ENCODE data around the gene SPDYE4.

SPDYE4 gene

GRCh38 chr17:8736796-8737195 is 21.6 kb downstream of the SPDYE4 start:
- DNase-seq, result no peak

- DNase-seq, result no peak
Observed at GRCh38 chr17:8736362-8736761, 22.0 kb downstream of the SPDYE4 start.

GRCh38 chr17:8735336-8735939 is 22.9 kb downstream of the SPDYE4 start:
- DNase-seq, result no peak

GRCh38 chr17:8734876-8735275 is 23.5 kb downstream of the SPDYE4 start:
- DNase-seq, result no peak

GRCh38 chr17:8732406-8733085 is 25.8 kb downstream of the SPDYE4 start:
- DNase-seq, result no peak

GRCh38 chr17:8729860-8730259 is 28.5 kb downstream of the SPDYE4 start:
- DNase-seq, result no peak

- DNase-seq, result no peak
Observed at GRCh38 chr17:8729421-8729820, 28.9 kb downstream of the SPDYE4 start.

- no peak for DNase-seq
Observed at GRCh38 chr17:8728971-8729370, 29.4 kb downstream of the SPDYE4 start.

- no peak for DNase-seq
Observed at GRCh38 chr17:8728251-8728938, 30.0 kb downstream of the SPDYE4 start.

- no peak for DNase-seq
Observed at GRCh38 chr17:8726941-8727555, 31.3 kb downstream of the SPDYE4 start.

- no peak for DNase-seq
Observed at GRCh38 chr17:8725881-8726876, 32.2 kb downstream of the SPDYE4 start.

GRCh38 chr17:8724451-8724850 is 33.9 kb downstream of the SPDYE4 start:
- DNase-seq, result no peak

GRCh38 chr17:8720596-8720995 is 37.8 kb downstream of the SPDYE4 start:
- no peak for DNase-seq

- no peak for DNase-seq
Observed at GRCh38 chr17:8719291-8720246, 38.8 kb downstream of the SPDYE4 start.

- no peak for DNase-seq
Observed at GRCh38 chr17:8718001-8718563, 40.3 kb downstream of the SPDYE4 start.

GRCh38 chr17:8713878-8714277 is 44.5 kb downstream of the SPDYE4 start:
- DNase-seq, result no peak

- DNase-seq, result no peak
Observed at GRCh38 chr17:8713315-8713714, 45.0 kb downstream of the SPDYE4 start.

- no peak for DNase-seq
Observed at GRCh38 chr17:8712698-8713097, 45.6 kb downstream of the SPDYE4 start.

- no peak for DNase-seq
Observed at GRCh38 chr17:8711291-8711690, 47.1 kb downstream of the SPDYE4 start.

- no peak for DNase-seq
Observed at GRCh38 chr17:8710813-8711212, 47.5 kb downstream of the SPDYE4 start.

GRCh38 chr17:8709006-8709405 is 49.3 kb downstream of the SPDYE4 start:
- DNase-seq, result no peak
